BLaER1 treated with 17β-estradiol and CSF1 and Interleukin-3, amounts not matched to agents 10 nM and 100 nM (cell line): ENCODE measurements around the gene IFT172.

Experiments used
- H3K27ac ChIP-seq, 11 experiments: shearing (Covaris generic); formaldehyde crosslinking; 2 replicates each; pipeline ENCODE4 v1.8.1; 2022
- H3K27me3 ChIP-seq, 11 experiments: shearing (Covaris generic); formaldehyde crosslinking; 2 replicates each; pipeline ENCODE4 v1.8.1; 2022
- H3K36me3 ChIP-seq, 11 experiments: shearing (Covaris generic); formaldehyde crosslinking; 2 replicates each; pipeline ENCODE4 v1.8.1; 2022
- H3K4me1 ChIP-seq, 10 experiments: shearing (Covaris generic); formaldehyde crosslinking; 2 replicates each; pipeline ENCODE4 v1.8.1; 2022
- H3K4me2 ChIP-seq, 11 experiments: shearing (Covaris generic); formaldehyde crosslinking; 2 replicates each; pipeline ENCODE4 v1.8.1; 2022
- H3K4me3 ChIP-seq, 10 experiments: shearing (Covaris generic); formaldehyde crosslinking; 2 replicates each; pipeline ENCODE4 v1.8.1; 2022
- H3K9ac ChIP-seq, 11 experiments: shearing (Covaris generic); formaldehyde crosslinking; 2 replicates each; pipeline ENCODE4 v1.8.1; 2022
- H3K9me3 ChIP-seq, 11 experiments: shearing (Covaris generic); formaldehyde crosslinking; replicated peaks in 1 of 11; 2 replicates each; pipeline ENCODE4 v1.8.1; 2022
- H4K20me1 ChIP-seq, 11 experiments: shearing (Covaris generic); formaldehyde crosslinking; 2 replicates each; pipeline ENCODE4 v1.8.1; 2022
- Cebpa-rat ChIP-seq, 11 experiments: shearing (Covaris generic); IDR thresholded peaks; 2 replicates each; pipeline ENCODE4 v1.8.1; 2022

IFT172 gene

GRCh38 chr2:27509326-27509725, 19.8 kb upstream of the IFT172 start:
- Histone ChIP-seq H3K4me2 (no peak overlapping the region), H3K27ac (no peak overlapping the region), H3K9me3 (no peaks in the 10 kb centered on the region), H3K4me1 (no peaks in the 10 kb centered on the region), H4K20me1 (no peaks in the 10 kb centered on the region), H3K4me3 (no peak overlapping the region), H3K27me3 (no peaks in the 10 kb centered on the region), H3K36me3 (no peaks in the 10 kb centered on the region), H3K9ac (no peak overlapping the region)
- no peak for TF ChIP-seq Cebpa-rat (IDR thresholded peaks at IDR 0.05)

- H3K9ac ChIP-seq, result no peak overlapping the region
- H3K4me2 ChIP-seq, result no peak overlapping the region
- H3K27ac ChIP-seq, result no peak overlapping the region
- H3K27me3 ChIP-seq, result no peaks in the 10 kb centered on the region
- H3K36me3 ChIP-seq, result no peaks in the 10 kb centered on the region
- no peaks in the 10 kb centered on the region for H4K20me1 ChIP-seq
- H3K9me3 ChIP-seq, result no peaks in the 10 kb centered on the region
- no peaks in the 10 kb centered on the region for H3K4me1 ChIP-seq
- no peak overlapping the region for H3K4me3 ChIP-seq
- TF ChIP-seq Cebpa-rat (IDR thresholded peaks at IDR 0.05), result no peak
These were observed 17.8 kb upstream of the IFT172 start for GRCh38 chr2:27507293-27507692.

- no peak for TF ChIP-seq Cebpa-rat (IDR thresholded peaks at IDR 0.05)
These were observed 17.0 kb upstream of the IFT172 start for GRCh38 chr2:27506587-27506986.

GRCh38 chr2:27502142-27502541, 12.6 kb upstream of the IFT172 start:
- Histone ChIP-seq H4K20me1 (no peaks in the 10 kb centered on the region), H3K4me3 (no peak overlapping the region), H3K4me2 (no peak overlapping the region), H3K9me3 (no peaks in the 10 kb centered on the region), H3K4me1 (no peaks in the 10 kb centered on the region), H3K9ac (no peak overlapping the region), H3K36me3 (no peaks in the 10 kb centered on the region), H3K27me3 (peaks cover 0 to 3% (median 0%) of the 10 kb centered on the region in 11 experiments; a peak in 4 of 22 replicates), H3K27ac (no peak overlapping the region)
- no peak for TF ChIP-seq Cebpa-rat (IDR thresholded peaks at IDR 0.05)

More at GRCh38 chr2:27506587-27506986, 17.0 kb upstream of the IFT172 start:
- Histone ChIP-seq H3K4me2 (no peak overlapping the region), H3K4me3 (no peak overlapping the region), H3K36me3 (no peaks in the 10 kb centered on the region), H3K27me3 (no peaks in the 10 kb centered on the region), H3K27ac (no peak overlapping the region), H4K20me1 (no peaks in the 10 kb centered on the region), H3K9me3 (no peaks in the 10 kb centered on the region), H3K4me1 (no peaks in the 10 kb centered on the region), H3K9ac (no peak overlapping the region)

- H3K9me3 ChIP-seq, result no peaks in the 10 kb centered on the region
- H3K27me3 ChIP-seq, result peaks cover 0 to 14% (median 9%) of the 10 kb centered on the region in 11 experiments; a peak in 16 of 22 replicates
- no peaks in the 10 kb centered on the region; a peak in 1 of 20 replicates for H3K4me1 ChIP-seq
- no peaks in the 10 kb centered on the region for H4K20me1 ChIP-seq
- TF ChIP-seq Cebpa-rat (IDR thresholded peaks at IDR 0.05), result no peak
- H3K9ac ChIP-seq, result no peak overlapping the region
- H3K4me3 ChIP-seq, result no peak overlapping the region
- H3K36me3 ChIP-seq, result no peaks in the 10 kb centered on the region
- no peak overlapping the region for H3K4me2 ChIP-seq
- H3K27ac ChIP-seq, result no peak overlapping the region
These were observed 11.5 kb upstream of the IFT172 start for GRCh38 chr2:27501042-27501441.

- Histone ChIP-seq H3K9ac (no peak overlapping the region), H3K4me1 (no peaks in the 10 kb centered on the region; a peak in 1 of 20 replicates), H3K27ac (no peak overlapping the region), H3K9me3 (peaks cover 0 to 8% (median 0%) of the 10 kb centered on the region in 11 experiments; a peak in 3 of 22 replicates), H4K20me1 (no peaks in the 10 kb centered on the region), H3K36me3 (no peaks in the 10 kb centered on the region), H3K27me3 (peaks cover 19 to 35% (median 29%) of the 10 kb centered on the region in 11 experiments), H3K4me3 (no peak overlapping the region), H3K4me2 (no peak overlapping the region)
- no peak for TF ChIP-seq Cebpa-rat (IDR thresholded peaks at IDR 0.05)
These were observed 9.4 kb upstream of the IFT172 start for GRCh38 chr2:27498975-27499374.

- H3K4me2 ChIP-seq, result no peak overlapping the region
- H3K4me3 ChIP-seq, result no peak overlapping the region
- peaks cover 0 to 8% (median 0%) of the 10 kb centered on the region in 11 experiments; a peak in 3 of 22 replicates for H3K9me3 ChIP-seq
- no peak overlapping the region for H3K9ac ChIP-seq
- no peaks in the 10 kb centered on the region for H3K36me3 ChIP-seq
- TF ChIP-seq Cebpa-rat (IDR thresholded peaks at IDR 0.05), result no peak
- no peaks in the 10 kb centered on the region; a peak in 1 of 20 replicates for H3K4me1 ChIP-seq
- H4K20me1 ChIP-seq, result no peaks in the 10 kb centered on the region
- no peak overlapping the region for H3K27ac ChIP-seq
- H3K27me3 ChIP-seq, result peaks cover 21 to 42% (median 34%) of the 10 kb centered on the region in 11 experiments
These were observed 7.7 kb upstream of the IFT172 start for GRCh38 chr2:27497288-27497627.

GRCh38 chr2:27496357-27497287, 7.1 kb upstream of the IFT172 start, which contains the start of gene GCKR:
Gene GCKR (plus strand): TSS chr2:27496839. CDS start chr2:27496905, 66 bp downstream.
- no peak within 1 kb of the TSS for H3K4me3 ChIP-seq

GRCh38 chr2:27495840-27496356, 6.4 kb upstream of the IFT172 start:
- TF ChIP-seq Cebpa-rat (IDR thresholded peaks at IDR 0.05), result no peak
- peaks cover 21 to 42% (median 34%) of the 10 kb centered on the region in 11 experiments for H3K27me3 ChIP-seq
- peaks cover 0 to 8% (median 0%) of the 10 kb centered on the region in 11 experiments; a peak in 3 of 22 replicates for H3K9me3 ChIP-seq
- no peak overlapping the region for H3K27ac ChIP-seq
- no peak overlapping the region for H3K4me3 ChIP-seq
- no peaks in the 10 kb centered on the region for H4K20me1 ChIP-seq
- no peaks in the 10 kb centered on the region for H3K36me3 ChIP-seq
- no peak overlapping the region for H3K9ac ChIP-seq
- H3K4me1 ChIP-seq, result no peaks in the 10 kb centered on the region; a peak in 1 of 20 replicates
- no peak overlapping the region for H3K4me2 ChIP-seq

More at GRCh38 chr2:27496357-27497287, 7.1 kb upstream of the IFT172 start, which contains the start of gene GCKR:
- no peaks in the 10 kb centered on the region; a peak in 1 of 20 replicates for H3K4me1 ChIP-seq
- no peak within 1 kb of the TSS for H3K27ac ChIP-seq
- no peak within 1 kb of the TSS for H3K9ac ChIP-seq
- no peaks in the 10 kb centered on the region for H4K20me1 ChIP-seq
- TF ChIP-seq Cebpa-rat (IDR thresholded peaks at IDR 0.05), result no peak
- no peaks in the 10 kb centered on the region for H3K36me3 ChIP-seq
- H3K4me2 ChIP-seq, result no peak within 1 kb of the TSS
- peaks cover 21 to 42% (median 34%) of the 10 kb centered on the region in 11 experiments for H3K27me3 ChIP-seq
- H3K9me3 ChIP-seq, result peaks cover 0 to 8% (median 0%) of the 10 kb centered on the region in 11 experiments; a peak in 3 of 22 replicates
